Right atrium auricular region (tissue), 2 donors: ENCODE data around the gene ANAPC2. TPM values are rescaled to one million over a fixed set of nuclear protein-coding genes. Genes with fewer than 3 reads are reported as not detected.

Experiments
- DNase-seq: peaks from one replicate; pipeline ENCODE4 v3.0.0-alpha.2; 2019; ENCODE audit warnings: low spot score
- H3K27ac ChIP-seq, 2 donors: fragments of 200-600 bp; sonication (generic); 1 replicate in 1 of 2; 2 replicates in 1 of 2; pipeline ENCODE4 v1.5.1; 2016 to 2019
- H3K27me3 ChIP-seq, 2 donors: fragments of 200-600 bp; sonication (generic); one replicate each; pipeline versions ENCODE4 v1.5.1 to v1.6.0; 2017 to 2019
- H3K36me3 ChIP-seq: fragments of 200-600 bp; sonication (generic); one replicate; pipeline ENCODE4 v1.5.1; 2016
- H3K4me1 ChIP-seq, 2 donors: fragments of 200-600 bp; sonication (generic); one replicate each; pipeline versions ENCODE4 v1.5.1 to v1.6.0; 2017 to 2019
- H3K4me3 ChIP-seq, 2 donors: fragments of 200-600 bp; sonication (generic); 1 replicate in 1 of 2; 2 replicates in 1 of 2; pipeline ENCODE4 v1.5.1; 2017 to 2019; ENCODE audit warnings: mild to moderate bottlenecking in 1 of 2, moderate library complexity in 1 of 2
- H3K9me3 ChIP-seq, 2 donors: fragments of 200-600 bp; sonication (generic); one replicate each; pipeline ENCODE4 v1.5.1; 2019
- total RNA-seq, 2 donors: library from RNA; depleted of rRNA; stranded (reverse); fragments of >200 nt; gene quantifications; one replicate each; pipeline ENCODE4 v1.1.0, GENCODE V29; 2016
- TF ChIP-seq, protein P1 (sequence below), 2 donors: fragments of 200-600 bp; sonication (generic); IDR thresholded peaks; one replicate each; pipeline ENCODE4 v1.5.1; 2019; ENCODE audit warnings: antibody characterized with exemption in 2 of 2

The ANAPC2 gene
- total RNA-seq, 2 donors from 2014 or later: 10.8 to 12.1 TPM

DNA sequence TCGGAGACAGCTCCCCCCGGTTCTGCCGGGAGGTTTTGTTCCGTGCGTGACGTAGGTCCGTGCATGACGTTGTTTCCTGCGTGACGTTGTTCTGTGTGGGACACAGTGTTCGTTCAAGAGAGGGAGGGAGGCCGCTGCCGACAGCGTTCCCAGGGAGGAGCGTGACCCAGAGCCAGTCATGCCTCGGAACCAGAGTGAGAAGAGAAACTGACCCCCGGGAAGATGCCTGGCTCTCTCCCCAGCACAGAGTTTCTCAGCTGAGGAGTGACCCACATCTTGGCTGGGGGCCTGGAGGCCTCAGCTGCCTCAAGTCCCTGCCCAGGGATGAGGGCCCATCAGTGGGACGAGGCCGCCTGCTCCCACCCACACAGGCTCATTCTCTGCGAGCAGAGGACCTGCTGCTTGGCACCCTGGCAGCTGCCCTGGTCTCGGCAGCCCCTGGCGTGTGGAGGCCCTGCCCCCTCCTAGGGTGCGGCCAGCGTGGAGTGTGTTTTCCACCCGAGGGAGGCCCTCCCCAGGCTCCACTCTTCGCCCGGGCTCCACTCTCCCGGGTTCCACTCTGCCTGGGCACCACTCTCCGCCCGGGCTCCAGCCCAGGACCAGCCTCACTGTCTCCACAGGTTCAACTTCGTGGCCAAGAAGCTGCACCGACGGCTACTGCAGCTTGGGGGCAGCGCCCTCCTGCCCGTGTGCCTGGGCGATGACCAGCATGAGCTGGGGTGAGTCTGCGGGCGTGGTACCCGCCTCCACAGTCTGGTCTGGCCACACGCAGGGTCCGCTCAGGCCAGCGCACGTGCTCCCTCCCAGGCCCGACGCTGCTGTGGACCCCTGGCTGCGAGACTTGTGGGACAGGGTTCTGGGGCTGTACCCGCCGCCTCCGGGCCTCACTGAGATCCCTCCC is 25.1 kb upstream of the ANAPC2 start:
- TF ChIP-seq, protein P1, sequence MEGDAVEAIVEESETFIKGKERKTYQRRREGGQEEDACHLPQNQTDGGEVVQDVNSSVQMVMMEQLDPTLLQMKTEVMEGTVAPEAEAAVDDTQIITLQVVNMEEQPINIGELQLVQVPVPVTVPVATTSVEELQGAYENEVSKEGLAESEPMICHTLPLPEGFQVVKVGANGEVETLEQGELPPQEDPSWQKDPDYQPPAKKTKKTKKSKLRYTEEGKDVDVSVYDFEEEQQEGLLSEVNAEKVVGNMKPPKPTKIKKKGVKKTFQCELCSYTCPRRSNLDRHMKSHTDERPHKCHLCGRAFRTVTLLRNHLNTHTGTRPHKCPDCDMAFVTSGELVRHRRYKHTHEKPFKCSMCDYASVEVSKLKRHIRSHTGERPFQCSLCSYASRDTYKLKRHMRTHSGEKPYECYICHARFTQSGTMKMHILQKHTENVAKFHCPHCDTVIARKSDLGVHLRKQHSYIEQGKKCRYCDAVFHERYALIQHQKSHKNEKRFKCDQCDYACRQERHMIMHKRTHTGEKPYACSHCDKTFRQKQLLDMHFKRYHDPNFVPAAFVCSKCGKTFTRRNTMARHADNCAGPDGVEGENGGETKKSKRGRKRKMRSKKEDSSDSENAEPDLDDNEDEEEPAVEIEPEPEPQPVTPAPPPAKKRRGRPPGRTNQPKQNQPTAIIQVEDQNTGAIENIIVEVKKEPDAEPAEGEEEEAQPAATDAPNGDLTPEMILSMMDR (IDR thresholded peaks at IDR 0.05): no peak
- H3K36me3 ChIP-seq: no peaks in the 10 kb centered on the region

DNA sequence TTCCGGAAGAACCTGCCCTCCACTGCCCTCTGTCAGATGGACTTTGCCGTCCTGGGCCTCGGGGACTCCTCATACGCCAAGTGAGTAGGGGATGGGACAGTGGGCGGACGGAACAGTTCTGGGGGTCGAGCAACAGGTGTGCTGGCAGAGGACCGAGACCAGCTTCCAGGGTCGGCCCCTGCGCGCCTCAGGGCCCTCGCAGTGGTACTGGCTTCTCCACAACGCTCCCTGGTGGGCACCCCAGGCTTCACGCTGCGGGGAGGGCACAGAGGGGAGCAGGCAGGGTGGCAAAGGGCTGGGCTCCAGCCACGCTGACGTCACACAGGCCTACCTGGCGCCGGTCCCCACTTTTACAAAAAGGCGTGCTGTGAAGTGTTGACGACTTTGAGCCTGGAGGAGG is 24.2 kb upstream of the ANAPC2 start:
- H3K4me3 ChIP-seq: no peak overlapping the region
- TF ChIP-seq, protein P1 (IDR thresholded peaks at IDR 0.05): no peak
- DNase-seq: no peak
- peaks cover 0 to 9% of the 10 kb centered on the region in 2 donors for H3K4me1 ChIP-seq
- no peaks in the 10 kb centered on the region for H3K36me3 ChIP-seq
- H3K9me3 ChIP-seq: no peaks in the 10 kb centered on the region
- H3K27me3 ChIP-seq: no peaks in the 10 kb centered on the region
- no peak overlapping the region for H3K27ac ChIP-seq

More for the DNA sequence above, 25.1 kb upstream of the ANAPC2 start:
- Histone ChIP-seq H3K4me3 (no peak overlapping the region), H3K9me3 (no peaks in the 10 kb centered on the region), H3K27ac (no peak overlapping the region), H3K4me1 (peaks cover 0 to 17% of the 10 kb centered on the region in 2 donors), H3K27me3 (no peaks in the 10 kb centered on the region)
- DNase-seq: no peak

DNA sequence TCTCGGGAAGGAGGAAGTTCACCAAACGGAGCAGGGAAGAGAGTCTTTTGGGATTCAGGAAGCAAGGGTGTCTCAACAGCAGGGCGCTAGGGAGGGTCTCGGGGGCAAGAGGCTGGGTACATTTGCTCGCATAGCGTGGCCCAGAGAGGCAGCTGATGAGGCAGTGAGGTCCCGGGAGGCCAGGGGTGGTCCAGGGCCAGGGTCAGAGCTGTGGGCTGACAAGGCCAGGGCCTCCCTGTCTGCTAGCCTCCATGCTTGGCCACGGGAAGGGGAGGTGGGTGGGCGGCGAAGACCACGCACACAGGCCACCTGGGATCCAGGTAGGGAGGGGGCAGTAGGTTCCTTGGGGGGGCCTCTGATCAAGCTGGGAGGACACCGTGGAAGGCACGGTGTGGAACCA is 23.2 kb upstream of the ANAPC2 start:
- H3K9me3 ChIP-seq: no peaks in the 10 kb centered on the region
- peaks cover 0 to 6% of the 10 kb centered on the region in 2 donors for H3K4me1 ChIP-seq
- DNase-seq: no peak
- no peak overlapping the region for H3K4me3 ChIP-seq
- H3K27ac ChIP-seq: no peak overlapping the region
- no peaks in the 10 kb centered on the region for H3K27me3 ChIP-seq
- TF ChIP-seq, protein P1 (IDR thresholded peaks at IDR 0.05): no peak
- no peaks in the 10 kb centered on the region for H3K36me3 ChIP-seq

DNA sequence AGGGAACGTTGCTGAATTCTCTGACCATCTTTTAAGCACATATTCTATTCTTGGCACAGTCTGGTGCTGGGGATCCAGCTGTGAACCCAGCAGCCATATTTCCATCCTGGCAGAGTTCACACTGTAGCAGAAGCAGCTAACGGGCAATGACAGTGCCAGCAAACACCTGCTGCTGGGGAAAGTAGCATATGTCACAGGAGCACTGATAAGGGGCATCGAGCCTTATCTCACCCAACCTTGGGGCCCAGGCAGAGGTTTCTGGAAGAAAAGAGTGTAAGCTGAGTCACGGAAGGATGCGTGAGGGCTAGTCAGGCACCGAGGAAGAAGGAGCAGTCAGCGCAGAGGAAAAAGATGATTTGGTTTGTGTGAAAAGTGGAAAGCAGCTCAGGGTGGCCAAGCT is 18.2 kb upstream of the ANAPC2 start:
- TF ChIP-seq, protein P1 (IDR thresholded peaks at IDR 0.05): no peak
- no peak for DNase-seq
- H3K9me3 ChIP-seq: no peaks in the 10 kb centered on the region
- no peak overlapping the region for H3K27ac ChIP-seq
- H3K4me3 ChIP-seq: peak overlapping the region in 1 of 2 donors; percentile 79
- peaks cover 0 to 47% of the 10 kb centered on the region in 2 donors for H3K4me1 ChIP-seq
- H3K27me3 ChIP-seq: no peaks in the 10 kb centered on the region
- H3K36me3 ChIP-seq: no peaks in the 10 kb centered on the region

DNA sequence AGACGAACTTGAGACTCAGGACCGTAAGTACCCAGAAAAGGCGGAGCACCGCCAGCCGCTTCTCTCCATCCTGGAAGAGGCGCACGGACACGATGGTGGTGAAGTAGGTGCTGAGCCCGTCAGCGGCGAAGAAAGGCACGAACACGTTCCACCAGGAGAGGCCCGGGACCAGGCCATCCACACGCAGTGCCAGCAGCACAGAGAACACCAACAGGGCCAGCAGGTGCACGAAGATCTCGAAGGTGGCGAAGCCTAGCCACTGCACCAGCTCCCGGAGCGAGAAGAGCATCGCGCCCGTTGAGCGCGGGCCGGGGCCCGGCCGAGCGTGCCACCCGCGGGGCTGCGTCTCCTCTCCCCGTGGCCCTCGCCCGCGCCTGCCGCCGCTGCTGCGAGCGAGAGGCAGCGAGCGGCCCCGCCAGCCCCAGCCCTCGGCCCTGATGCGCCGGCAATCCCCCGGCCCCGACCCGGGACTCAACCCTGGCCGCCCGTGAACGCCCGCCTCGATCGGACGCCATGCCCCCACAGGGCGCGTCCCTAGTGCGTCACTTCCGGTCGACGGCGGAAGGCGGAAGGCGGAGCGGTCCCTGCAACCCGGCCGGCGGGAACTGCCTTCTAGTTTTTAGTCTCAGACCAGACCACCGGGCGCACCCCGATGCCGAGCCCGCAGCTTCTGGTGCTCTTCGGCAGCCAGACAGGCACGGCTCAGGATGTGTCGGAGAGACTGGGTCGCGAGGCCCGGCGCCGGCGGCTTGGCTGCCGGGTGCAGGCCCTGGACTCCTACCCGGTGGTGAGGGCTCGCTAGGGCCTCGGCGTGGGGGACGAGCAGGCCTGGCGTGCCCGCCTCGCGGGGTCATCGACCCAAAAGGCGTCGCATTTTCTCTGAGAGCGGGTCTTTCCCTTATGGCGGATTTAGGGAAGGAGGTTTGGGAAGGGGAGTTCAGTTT is 17.0 kb upstream of the ANAPC2 start, which contains the start of the genes NDOR1 and TMEM203:
TSS of gene NDOR1 (plus strand) at position 575 of the 944 bp plus-strand sequence. CDS start at position 653, 78 bp downstream.
TSS of gene TMEM203 (minus strand) at position 523 of the 944 bp plus-strand sequence. CDS start at position 289, 234 bp downstream.
- peaks cover 0 to 54% of the 10 kb centered on the region in 2 donors for H3K4me1 ChIP-seq
- no peaks in the 10 kb centered on the region for H3K9me3 ChIP-seq
- peak within 1 kb of the TSS; percentile 65 to 79 for H3K4me3 ChIP-seq
- TF ChIP-seq, protein P1 (IDR thresholded peaks at IDR 0.05): no peak
- no peaks in the 10 kb centered on the region for H3K27me3 ChIP-seq
- H3K27ac ChIP-seq: peak within 1 kb of the TSS; percentile 59 to 69
- DNase-seq: peak; percentile 90
- no peaks in the 10 kb centered on the region for H3K36me3 ChIP-seq
